NOMO-1 treated with DMSO at 0.1 percent for 48 hours (cell line): Measurements from ENCODE around the gene TMF1.

ENCODE experiments used
- DNase-seq: peaks from one replicate; lab custom pipeline; 2025; ENCODE audit not compliant: unreplicated experiment; lab: John Stamatoyannopoulos, UW

The TMF1 gene

GRCh38 chr3:69080233-69080920 is 28.2 kb upstream of the TMF1 start, which contains the start of gene UBA3:
Gene UBA3, minus strand, starts transcription at chr3:69080365. Its CDS starts 12 bp downstream, at chr3:69080353.
- peak; percentile 89 for DNase-seq

DNA sequence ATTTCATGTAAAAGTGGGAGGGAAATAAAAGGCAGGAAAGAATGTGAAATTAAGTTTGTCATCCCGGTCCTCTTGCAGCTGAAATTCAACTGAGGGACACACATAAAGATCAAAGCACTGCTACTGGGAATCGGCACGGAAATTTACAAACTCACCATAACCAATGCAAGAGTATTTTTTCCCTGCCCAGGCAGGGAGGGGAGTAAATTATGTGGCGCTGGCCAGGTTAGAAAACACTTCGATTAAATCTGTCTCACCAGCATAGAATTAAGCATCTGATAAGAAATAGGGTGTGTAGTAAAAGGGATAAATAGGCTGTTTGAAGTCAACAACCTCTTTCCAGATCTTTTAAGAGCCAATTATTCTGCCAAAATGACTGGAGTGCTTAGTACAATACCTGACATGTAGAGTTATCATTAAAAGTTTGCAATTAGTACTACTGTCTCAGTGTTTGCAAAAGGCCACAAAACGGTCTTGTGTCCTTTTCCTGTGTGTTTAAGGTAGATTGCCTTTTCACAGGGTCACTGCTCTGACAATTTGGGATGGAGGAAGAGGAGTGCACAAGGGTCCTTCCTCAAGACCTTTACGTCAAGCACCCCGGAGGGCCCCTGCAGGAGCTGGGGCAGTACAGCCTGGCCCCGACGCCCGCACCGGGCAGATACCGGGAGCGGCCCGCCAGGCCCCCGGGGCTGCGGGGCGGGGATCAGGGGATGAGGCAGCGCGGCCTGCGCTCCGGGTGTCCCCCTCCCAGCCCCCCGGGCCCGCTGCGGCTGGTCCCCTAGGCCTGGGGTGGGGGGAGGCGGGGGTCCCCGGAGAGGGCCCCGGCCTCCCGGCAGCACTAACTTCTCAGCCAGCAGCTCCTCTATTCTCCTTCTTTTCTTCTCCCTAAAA is 27.4 kb upstream of the TMF1 start:
- no peak for DNase-seq

DNA sequence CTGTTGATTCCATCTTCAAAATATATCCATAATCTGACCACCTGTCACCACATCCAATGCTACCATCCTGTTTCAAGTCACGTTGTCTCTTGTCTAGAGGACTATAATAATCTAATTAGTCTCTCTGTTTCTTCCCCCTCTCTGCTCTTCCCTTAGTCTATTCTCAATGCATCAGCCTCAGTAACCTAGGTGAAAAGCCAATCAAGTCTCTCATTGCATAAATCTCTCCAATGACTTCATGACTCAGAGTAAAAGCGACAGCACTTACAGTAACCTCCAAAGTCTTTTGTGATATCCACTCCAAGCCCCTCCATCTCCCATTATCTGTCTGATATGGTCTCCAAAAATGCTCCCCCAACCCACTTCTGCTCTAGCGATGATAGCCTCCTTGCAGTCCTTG is 20.8 kb upstream of the TMF1 start:
- DNase-seq: no peak

GRCh38 chr3:69066121-69066520 is 14.0 kb upstream of the TMF1 start:
- DNase-seq: no peak

GRCh38 chr3:69065318-69065964 is 13.3 kb upstream of the TMF1 start:
- DNase-seq: no peak

GRCh38 chr3:69063636-69064035 is 11.5 kb upstream of the TMF1 start:
- DNase-seq: no peak

- no peak for DNase-seq
Measured at GRCh38 chr3:69059688-69060087, 7.6 kb upstream of the TMF1 start.

DNA sequence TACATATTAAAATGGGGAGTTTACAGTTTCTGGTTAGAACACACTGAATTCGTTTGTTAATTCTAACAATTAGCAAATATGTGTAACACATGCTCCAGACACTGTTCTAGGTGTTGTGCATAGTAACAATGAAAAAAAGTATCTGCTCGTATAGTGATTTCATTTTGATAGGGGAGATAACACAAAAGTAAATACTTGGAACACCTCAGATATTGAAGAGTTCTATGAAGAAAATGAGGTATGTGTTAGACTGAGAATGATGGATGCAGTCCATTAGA is 6.8 kb upstream of the TMF1 start:
- no peak for DNase-seq

DNA sequence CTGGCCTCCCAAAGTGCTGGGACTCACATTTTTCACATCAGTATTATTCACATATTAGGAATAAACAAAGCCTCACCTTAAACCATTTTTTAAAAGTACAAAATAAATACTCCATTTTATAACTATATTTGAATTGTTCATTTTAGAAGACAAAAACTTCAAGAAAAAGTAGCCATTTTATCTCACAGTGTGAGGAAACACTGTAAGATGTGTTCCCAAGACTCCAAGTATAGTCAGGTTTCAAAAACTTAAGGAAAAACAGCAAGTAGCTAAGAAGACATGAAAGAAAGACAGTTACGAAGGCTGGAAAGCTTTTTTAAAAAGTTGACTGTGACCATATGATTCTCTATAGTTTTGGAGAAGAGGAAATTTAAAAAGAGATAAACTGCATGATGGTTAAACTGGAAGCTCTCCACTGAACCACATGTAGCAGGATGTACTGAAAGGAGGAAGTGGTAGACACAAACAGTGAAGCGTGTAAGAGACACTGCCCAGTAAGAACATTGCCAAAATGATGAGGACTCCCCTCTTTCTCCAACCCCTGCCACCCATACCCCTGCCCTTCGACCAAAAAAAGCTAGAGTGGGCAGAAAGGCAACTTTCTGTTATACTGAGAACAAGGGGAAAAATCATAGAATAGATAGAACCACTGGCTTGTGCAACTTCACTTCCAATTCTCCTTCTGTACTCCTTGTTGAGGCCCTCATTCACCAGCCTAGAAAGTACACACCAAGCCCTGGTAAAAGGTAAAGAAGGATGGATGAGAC is 6.2 kb upstream of the TMF1 start:
- DNase-seq: peak; percentile 58

GRCh38 chr3:69052472-69052898 is 352 bp upstream of the TMF1 start:
- DNase-seq: no peak

- no peak for DNase-seq
Measured at GRCh38 chr3:69048990-69049389, 3.1 kb downstream of the TMF1 start.

DNA sequence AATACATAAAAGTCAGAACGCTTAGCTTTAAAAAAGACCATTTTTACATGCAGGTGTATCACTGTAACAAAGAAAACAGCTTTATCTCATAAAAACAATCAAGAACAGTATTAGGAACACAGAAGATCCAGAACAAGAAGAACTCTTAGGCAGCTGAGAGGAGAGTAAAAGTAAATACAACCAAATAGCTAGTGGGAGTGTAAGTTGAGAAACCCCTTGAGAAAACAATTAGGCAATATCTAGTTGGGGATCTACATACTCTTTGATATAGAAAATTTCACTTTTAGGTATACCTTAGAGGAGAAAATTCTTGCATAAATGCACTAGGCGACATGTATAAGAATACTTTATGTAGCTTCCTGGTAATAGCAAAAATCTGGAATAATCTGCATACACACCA is 7.5 kb downstream of the TMF1 start:
- no peak for DNase-seq

DNA sequence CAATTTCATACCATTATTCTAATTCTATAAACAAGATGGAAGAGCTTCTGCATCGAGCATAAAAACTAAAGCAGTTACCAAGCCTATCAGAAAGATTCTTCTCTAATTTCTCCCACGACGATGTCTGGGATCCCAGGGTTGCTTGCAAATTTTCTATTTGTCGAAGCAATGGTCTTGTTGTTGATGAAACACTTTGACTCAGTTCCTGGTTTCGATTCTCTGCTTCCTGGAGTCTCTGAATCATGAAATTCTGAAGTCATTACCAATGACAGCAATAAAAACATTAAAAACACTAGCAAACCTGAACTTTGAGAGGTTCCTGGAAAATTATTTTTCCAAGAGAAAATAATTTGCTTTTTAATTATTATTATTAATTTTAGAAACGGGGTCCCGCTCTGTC is 18.7 kb downstream of the TMF1 start:
- DNase-seq: peak; percentile 81

DNA sequence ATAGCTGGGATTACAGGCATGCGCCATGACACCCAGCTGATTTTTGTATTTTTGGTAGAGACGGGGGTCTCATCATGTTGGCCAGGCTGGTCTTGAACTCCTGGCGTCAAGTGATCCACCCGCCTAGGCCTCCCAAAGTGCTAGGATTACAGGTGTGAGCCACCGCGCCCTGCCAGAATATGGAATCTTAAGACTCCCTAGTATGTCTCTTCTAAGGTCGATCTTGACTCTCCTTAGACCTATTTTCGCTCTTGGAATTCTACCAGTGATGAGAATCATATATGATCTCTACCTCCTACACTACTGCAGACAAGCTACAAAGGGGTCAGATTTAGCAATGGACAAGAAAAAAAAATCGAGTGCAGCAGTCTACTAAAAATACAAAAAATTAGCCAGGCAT is 19.4 kb downstream of the TMF1 start:
- DNase-seq: no peak

- DNase-seq: no peak
Measured at GRCh38 chr3:69032142-69032541, 20.0 kb downstream of the TMF1 start.

DNA sequence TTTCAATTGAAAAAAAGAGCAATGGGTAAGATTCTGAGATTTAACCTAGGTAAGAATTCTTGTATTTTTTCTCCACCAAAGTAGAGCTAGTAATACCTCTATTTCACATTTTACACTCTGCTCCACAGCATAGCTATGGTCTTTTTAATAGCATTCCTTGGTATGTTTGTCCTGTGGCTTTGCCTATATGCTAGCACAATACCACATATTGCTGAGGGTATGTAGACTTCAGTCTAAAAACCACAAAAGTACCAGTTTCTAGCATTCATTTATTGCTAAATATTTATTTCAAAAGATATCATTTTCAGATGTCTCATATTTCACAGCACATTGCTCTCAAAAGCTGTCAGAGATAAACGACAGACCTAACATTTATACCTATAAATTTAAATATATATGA is 20.5 kb downstream of the TMF1 start:
- no peak for DNase-seq

DNA sequence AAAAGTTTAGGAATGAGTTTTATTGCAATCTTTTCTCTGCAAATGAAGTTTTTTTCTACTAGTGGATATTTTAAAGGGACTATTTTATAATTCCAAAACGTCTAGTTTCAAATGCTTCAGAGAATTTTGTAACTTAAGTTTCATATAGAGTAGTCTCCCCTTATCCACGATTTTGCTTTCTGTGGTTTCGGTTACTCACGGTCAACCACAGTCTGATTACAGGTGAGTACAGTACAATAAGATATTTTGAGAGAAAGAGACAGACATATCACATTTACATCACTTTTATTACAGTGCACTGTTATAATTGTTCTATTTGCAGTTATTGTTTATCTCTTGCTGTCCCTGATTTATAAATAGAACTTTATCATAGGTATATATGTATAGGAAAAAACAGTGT is 31.3 kb downstream of the TMF1 start:
- DNase-seq: no peak

DNA sequence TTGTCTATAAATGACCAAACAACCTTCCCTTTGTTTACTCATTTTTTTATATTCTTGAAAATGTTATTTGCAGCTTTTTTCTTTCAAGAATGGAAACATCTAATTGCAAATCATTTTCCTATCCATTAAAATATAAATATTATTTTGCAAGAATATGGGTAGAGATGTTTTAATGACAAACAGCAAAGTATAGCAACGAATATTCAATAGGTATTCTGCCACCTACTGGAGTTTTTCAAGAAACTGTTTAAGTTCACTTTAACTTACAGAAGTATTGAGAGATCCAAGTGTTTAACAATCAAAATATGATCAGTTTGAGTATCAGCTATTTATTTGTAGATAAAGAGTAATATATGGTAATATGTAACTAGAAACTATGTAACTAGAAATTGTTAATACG is 31.7 kb downstream of the TMF1 start:
- peak; percentile 1 for DNase-seq

GRCh38 chr3:69016901-69017300 is 35.2 kb downstream of the TMF1 start:
- no peak for DNase-seq

- no peak for DNase-seq
Measured at GRCh38 chr3:69016102-69016501, 36.0 kb downstream of the TMF1 start.

DNA sequence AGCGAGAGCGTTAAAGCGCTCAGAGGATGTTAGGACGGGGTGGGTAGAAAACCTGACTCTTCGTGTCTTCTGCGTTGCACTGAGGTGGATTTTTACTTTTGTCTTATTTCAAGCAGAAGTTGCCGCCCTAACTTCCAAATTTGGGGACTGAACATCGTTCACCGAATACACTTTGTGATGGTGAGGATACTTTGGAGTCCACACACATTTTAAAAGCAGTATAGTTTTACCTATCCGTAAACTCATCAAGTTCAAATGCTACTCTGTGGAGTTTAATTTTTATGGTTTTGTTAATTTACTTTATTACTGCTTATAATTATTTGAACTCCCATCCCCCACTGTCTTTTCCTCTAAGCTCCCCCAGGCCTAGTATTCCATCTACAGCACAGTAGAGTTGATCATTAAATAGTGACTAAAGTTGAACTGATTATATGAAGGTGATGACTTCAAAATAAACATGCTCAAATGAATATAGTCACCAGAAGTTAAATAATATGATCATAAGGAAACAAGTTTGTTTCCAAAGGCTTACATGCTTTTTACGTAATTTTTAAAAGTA is 38.0 kb downstream of the TMF1 start:
- no peak for DNase-seq
